ENCODE results near the gene POLD4.
A peak's percentile ranks its signal among the peaks of the same experiment; 100 is the strongest.

Gene POLD4

DNA sequence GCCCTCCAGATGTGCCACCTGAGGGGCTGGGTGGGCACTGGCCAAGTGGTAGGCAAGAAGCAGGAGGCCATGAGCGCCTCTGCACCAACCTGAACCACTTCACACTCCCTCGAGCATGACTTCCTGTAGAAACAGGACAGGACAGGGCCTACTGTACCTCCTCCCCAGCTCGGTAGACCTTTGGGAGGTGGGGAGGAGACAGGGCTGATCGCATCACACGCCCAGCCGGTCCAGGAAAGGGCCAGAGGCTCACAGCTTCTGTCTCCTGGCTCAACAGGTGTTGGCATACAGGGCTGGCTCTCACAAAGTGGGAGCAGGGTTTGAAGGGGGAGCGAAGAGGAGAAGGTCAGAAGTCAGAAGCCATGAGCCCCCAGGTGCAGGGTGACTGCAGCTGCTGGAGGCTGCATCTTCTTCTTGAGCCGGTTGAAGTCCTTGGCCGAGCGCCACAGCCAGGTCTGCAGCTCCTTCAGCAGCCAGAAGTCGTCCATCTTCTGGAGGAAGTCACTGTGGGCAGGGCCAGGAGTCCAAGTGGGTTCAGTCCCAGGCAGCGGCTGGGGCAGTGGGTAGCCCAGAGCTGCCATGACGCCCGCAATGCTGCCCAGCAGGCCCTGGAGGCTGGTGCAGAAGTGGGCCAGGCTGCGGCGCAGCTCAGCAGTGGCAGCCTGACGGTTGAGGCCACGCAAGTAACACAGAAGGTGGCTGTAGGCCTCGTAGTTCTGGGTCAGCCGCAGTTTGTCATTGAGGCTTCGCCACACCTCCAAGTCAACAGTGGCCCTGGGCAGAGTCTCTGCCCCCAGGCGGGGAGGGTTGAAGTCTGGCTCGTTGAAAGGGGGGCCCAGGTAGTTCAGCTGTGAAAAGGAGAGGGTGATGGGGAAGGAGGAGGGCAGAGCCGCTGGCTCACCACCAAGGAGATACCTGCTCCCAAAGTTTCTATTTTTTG is 11.7 kb upstream of the POLD4 start:
- TF ChIP-seq POLR2AphosphoS5 (IDR thresholded peaks at IDR 0.05; ENCODE audit: low read depth, low read length) (no peak), SIN3A (IDR thresholded peaks at IDR 0.05; ENCODE audit: borderline replicate concordance, insufficient read depth, low read length) (no peak)
- TF ChIP-seq, protein P1, sequence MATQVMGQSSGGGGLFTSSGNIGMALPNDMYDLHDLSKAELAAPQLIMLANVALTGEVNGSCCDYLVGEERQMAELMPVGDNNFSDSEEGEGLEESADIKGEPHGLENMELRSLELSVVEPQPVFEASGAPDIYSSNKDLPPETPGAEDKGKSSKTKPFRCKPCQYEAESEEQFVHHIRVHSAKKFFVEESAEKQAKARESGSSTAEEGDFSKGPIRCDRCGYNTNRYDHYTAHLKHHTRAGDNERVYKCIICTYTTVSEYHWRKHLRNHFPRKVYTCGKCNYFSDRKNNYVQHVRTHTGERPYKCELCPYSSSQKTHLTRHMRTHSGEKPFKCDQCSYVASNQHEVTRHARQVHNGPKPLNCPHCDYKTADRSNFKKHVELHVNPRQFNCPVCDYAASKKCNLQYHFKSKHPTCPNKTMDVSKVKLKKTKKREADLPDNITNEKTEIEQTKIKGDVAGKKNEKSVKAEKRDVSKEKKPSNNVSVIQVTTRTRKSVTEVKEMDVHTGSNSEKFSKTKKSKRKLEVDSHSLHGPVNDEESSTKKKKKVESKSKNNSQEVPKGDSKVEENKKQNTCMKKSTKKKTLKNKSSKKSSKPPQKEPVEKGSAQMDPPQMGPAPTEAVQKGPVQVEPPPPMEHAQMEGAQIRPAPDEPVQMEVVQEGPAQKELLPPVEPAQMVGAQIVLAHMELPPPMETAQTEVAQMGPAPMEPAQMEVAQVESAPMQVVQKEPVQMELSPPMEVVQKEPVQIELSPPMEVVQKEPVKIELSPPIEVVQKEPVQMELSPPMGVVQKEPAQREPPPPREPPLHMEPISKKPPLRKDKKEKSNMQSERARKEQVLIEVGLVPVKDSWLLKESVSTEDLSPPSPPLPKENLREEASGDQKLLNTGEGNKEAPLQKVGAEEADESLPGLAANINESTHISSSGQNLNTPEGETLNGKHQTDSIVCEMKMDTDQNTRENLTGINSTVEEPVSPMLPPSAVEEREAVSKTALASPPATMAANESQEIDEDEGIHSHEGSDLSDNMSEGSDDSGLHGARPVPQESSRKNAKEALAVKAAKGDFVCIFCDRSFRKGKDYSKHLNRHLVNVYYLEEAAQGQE (IDR thresholded peaks at IDR 0.05; ENCODE audit: insufficient read depth in 1 of 2, low read depth in 2 of 2, low read length in 2 of 2): no peak

DNA sequence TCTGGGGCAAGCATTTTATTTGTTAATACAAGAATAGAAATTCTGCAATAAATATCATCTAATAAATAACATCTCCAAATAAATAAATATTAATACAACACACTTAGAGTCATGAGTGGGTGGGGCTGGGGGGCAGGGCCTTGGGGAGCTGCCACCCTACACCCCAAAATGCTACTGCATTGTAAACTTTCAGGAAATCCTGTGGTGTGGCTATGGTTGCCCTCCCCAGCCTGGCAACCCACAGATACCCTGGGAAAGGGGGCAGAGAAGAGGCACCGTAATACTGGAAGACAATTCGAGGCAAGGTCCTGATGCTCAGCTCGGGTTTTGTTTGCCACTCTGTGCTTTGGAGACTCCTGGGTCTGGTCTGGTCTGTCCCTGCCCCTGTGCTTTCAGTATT is 10.8 kb upstream of the POLD4 start:
- TF ChIP-seq, protein P1 (IDR thresholded peaks at IDR 0.05; ENCODE audit: insufficient read depth in 1 of 2, low read depth in 2 of 2, low read length in 2 of 2): no peak
- TF ChIP-seq SIN3A (IDR thresholded peaks at IDR 0.05; ENCODE audit: borderline replicate concordance, insufficient read depth, low read length) (no peak), FOXP2 (optimal IDR thresholded peaks at IDR 0.05; ENCODE audit: borderline replicate concordance, extremely low read depth, extremely low read length, insufficient read depth) (no peak), POLR2AphosphoS5 (IDR thresholded peaks at IDR 0.05; ENCODE audit: low read depth, low read length) (no peak), TAF1 (IDR thresholded peaks at IDR 0.05; ENCODE audit: borderline replicate concordance, insufficient read depth, low read length) (no peak)

DNA sequence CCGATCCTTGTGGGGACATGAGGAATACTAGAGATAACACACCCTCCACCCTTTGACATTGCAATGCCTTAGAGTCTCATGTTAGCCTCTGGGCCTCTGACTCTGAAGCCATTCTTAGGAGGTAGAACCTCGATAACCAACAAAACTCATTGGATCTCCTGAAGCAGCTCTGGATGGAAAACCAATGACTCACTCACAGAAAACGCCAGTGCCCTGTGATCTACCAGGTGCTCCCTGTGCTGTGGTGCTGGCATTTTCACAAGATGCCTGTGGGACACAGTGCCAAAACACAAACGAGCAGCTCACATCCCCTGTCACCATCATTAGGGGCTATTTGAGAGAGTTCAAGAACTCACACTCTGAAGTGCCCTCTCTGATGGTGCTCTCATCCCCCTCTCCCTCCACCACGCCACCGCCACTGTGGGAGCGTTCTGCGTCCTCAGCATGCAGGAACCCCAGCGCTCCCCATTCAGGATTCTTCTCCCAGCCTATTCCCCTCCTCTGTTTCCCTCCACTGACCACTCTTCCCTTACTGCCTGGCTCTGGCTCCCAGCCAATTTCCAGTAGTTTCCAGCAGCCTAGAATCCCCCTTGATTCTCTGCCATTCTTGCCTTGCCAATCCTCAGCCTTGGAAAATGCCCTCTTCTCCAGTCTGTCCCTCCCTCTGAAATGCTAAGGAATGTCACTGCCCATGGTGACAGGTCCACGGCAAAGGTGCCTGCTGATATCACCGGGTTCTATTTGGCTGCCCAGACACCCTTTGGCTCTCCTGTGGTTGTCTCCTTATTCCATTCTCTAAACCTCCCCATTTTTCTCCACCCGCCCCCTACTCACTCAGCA is 4.7 kb upstream of the POLD4 start:
- TF ChIP-seq FOXP2 (optimal IDR thresholded peaks at IDR 0.05; ENCODE audit: borderline replicate concordance, extremely low read depth, extremely low read length, insufficient read depth) (no peak), TAF1 (IDR thresholded peaks at IDR 0.05; ENCODE audit: borderline replicate concordance, insufficient read depth, low read length) (no peak)
- TF ChIP-seq, protein P1 (IDR thresholded peaks at IDR 0.05; ENCODE audit: insufficient read depth in 1 of 2, low read depth in 2 of 2, low read length in 2 of 2): no peak

DNA sequence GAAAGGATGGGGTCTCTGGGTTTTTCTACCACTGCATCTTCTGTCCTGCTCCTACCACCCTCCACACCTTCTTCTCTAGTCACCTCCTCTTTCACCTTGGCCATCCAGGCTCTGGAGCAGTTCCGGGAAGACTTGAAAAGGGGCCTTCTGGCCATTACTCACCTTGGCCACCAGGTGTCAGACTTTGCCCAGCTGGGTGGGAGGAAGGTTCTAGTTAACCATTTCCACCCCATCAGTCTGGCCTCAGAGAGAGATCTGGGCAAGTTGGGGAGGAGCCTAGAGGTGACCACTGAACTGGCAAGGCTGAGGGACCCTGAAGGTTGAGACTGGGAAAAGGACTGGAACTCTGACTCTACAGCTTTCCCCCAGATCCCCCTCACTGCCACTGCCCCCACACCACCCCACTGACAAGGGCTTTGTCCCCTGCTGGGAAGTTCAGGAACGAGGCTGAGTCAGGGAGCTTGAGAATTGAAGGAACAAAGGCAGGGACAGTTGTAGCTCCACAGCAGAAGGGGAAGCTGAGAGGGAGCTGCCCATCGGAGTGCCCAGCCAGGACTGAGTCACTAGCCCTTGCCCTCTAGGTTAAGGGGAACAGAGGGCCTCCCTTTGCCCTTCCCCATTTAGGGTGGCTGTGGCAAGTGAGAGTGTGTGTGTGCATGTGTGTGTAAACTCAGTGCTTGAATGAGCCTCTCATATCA is 3.7 kb upstream of the POLD4 start:
- TF ChIP-seq SIN3A (IDR thresholded peaks at IDR 0.05; ENCODE audit: borderline replicate concordance, insufficient read depth, low read length) (no peak), POLR2AphosphoS5 (IDR thresholded peaks at IDR 0.05; ENCODE audit: low read depth, low read length) (no peak), FOXP2 (optimal IDR thresholded peaks at IDR 0.05; ENCODE audit: borderline replicate concordance, extremely low read depth, extremely low read length, insufficient read depth) (peak; percentile 12), TAF1 (IDR thresholded peaks at IDR 0.05; ENCODE audit: borderline replicate concordance, insufficient read depth, low read length) (no peak)
- TF ChIP-seq, protein P1 (IDR thresholded peaks at IDR 0.05; ENCODE audit: insufficient read depth in 1 of 2, low read depth in 2 of 2, low read length in 2 of 2): no peak
